SK-N-MC (cell line): Measurements from ENCODE around the gene ACP1.

Experiments
- DNase-seq: peaks from one replicate; pipeline ENCODE4 v3.0.0-alpha.2; 2011; ENCODE audit warnings: low read depth, low spot score
- H3K27ac ChIP-seq: fragments of 200-600 bp; sonication (generic); 2 replicates; pipeline ENCODE4 v1.5.1; 2016; ENCODE audit warnings: mixed run types
- H3K36me3 ChIP-seq: fragments of 200-600 bp; sonication (generic); 2 replicates; pipeline ENCODE4 v1.6.1; 2017; ENCODE audit warnings: antibody characterized with exemption, low read length, mixed read lengths; ENCODE audit not compliant: insufficient read depth
- H3K4me3 ChIP-seq: fragments of 200-600 bp; sonication (generic); 2 replicates; pipeline ENCODE4 v1.5.1; 2016
- H3K9ac ChIP-seq: fragments of 200-600 bp; sonication (generic); 2 replicates; pipeline ENCODE4 v1.8.0; 2017; ENCODE audit warnings: mixed run types, mixed read lengths; ENCODE audit not compliant: insufficient read length
- H3K9me3 ChIP-seq: fragments of 200-600 bp; sonication (generic); 2 replicates; pipeline ENCODE4 v1.6.1; 2017; ENCODE audit warnings: low read depth, mild to moderate bottlenecking, antibody characterized with exemption, low read length, moderate library complexity, mixed read lengths
- EZH2 ChIP-seq: fragments of 200-600 bp; sonication (generic); IDR thresholded peaks from one replicate; pipeline ENCODE4 v1.6.1; 2017; ENCODE audit warnings: antibody characterized with exemption
- FOXP2 ChIP-seq: optimal IDR thresholded peaks from 2 replicates; pipeline ENCODE3; 2011; ENCODE audit warnings: mild to moderate bottlenecking, moderate library complexity; ENCODE audit not compliant: insufficient read depth; ENCODE audit errors: extremely low read length, control extremely low read depth
- POLR2AphosphoS5 ChIP-seq: IDR thresholded peaks from 2 replicates; pipeline ENCODE4 v1.6.1; 2012; ENCODE audit warnings: mild to moderate bottlenecking, low read depth, low read length, borderline replicate concordance

The ACP1 gene

GRCh38 chr2:257842-258241 lies 6.9 kb upstream of the ACP1 start:
- no peak for DNase-seq

GRCh38 chr2:258933-259332 lies 5.8 kb upstream of the ACP1 start:
- Histone ChIP-seq H3K36me3 (peaks cover 38% of the 10 kb centered on the region), H3K4me3 (no peak overlapping the region), H3K9ac (no peak overlapping the region), H3K27ac (no peak overlapping the region), H3K9me3 (peaks cover 21% of the 10 kb centered on the region; the same call in 1 of the 2 replicates)
- TF ChIP-seq FOXP2 = no peak
- TF ChIP-seq POLR2AphosphoS5 = no peak
- no peak for TF ChIP-seq EZH2
- DNase-seq = no peak

More at GRCh38 chr2:257842-258241, 6.9 kb upstream of the ACP1 start:
- TF ChIP-seq EZH2 = no peak
- no peak for TF ChIP-seq POLR2AphosphoS5
- no peak for TF ChIP-seq FOXP2
- Histone ChIP-seq H3K36me3 (peaks cover 30% of the 10 kb centered on the region), H3K27ac (no peak overlapping the region), H3K9ac (no peak overlapping the region), H3K4me3 (no peak overlapping the region), H3K9me3 (peaks cover 15% of the 10 kb centered on the region; the same call in 1 of the 2 replicates)

DNA sequence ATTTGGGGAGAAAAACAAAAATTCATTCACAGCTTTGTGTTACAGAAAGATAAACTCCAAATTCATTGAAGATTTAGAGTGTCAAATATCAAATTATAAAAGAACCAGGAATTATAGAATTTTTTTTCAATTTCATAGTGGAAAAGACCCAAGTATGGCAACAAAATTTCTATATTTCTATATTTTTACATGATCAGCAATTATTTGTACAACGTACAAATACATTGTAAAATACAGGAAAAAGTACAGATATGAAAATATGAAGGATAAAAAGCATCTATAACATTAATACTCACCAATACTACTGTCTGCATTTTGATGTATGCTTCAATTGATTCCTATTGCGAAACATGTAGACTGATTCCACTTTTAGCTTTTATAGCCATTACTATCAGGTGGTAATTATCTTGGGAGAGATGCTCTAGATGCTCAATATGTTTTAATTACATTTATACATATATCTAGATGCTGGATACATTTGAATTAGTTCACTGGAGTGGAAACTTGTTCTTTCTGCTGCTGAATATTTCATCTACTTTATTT lies 4.9 kb upstream of the ACP1 start:
- no peak overlapping the region for H3K9ac ChIP-seq
- TF ChIP-seq EZH2 = no peak
- no peak for TF ChIP-seq POLR2AphosphoS5
- no peak for TF ChIP-seq FOXP2
- peaks cover 21% of the 10 kb centered on the region; the same call in 1 of the 2 replicates for H3K9me3 ChIP-seq
- H3K36me3 ChIP-seq = peaks cover 38% of the 10 kb centered on the region
- H3K4me3 ChIP-seq = no peak overlapping the region
- H3K27ac ChIP-seq = no peak overlapping the region
- DNase-seq = no peak

GRCh38 chr2:260507-261161 lies 4.1 kb upstream of the ACP1 start:
- H3K27ac ChIP-seq = no peak overlapping the region
- no peak overlapping the region for H3K9ac ChIP-seq
- H3K9me3 ChIP-seq = peaks cover 21% of the 10 kb centered on the region; the same call in 1 of the 2 replicates
- TF ChIP-seq FOXP2 = no peak
- no peak for TF ChIP-seq POLR2AphosphoS5
- no peak for TF ChIP-seq EZH2
- no peak for DNase-seq
- peaks cover 38% of the 10 kb centered on the region for H3K36me3 ChIP-seq
- no peak overlapping the region for H3K4me3 ChIP-seq

DNA sequence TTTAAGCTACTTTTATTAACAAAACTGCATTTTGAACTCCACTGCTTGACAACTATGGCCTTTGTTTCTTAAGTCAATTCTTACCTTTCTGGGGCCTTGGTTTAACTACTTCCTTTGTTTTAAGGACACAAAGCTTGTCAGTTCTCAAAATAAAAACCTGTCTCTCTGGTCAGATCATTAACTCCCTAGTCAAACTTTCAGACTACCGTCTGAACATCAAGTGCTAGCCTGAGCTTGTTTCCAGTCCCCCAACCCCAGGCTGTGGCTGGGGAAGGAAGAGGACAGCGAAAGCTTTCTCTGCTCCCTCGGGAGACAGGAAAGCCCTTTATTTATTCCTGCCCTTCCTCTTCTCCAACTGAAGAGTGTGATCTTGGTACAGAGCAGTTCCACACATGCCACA lies 2.6 kb upstream of the ACP1 start:
- no peak overlapping the region for H3K4me3 ChIP-seq
- no peak overlapping the region for H3K9ac ChIP-seq
- no peak overlapping the region for H3K27ac ChIP-seq

DNA sequence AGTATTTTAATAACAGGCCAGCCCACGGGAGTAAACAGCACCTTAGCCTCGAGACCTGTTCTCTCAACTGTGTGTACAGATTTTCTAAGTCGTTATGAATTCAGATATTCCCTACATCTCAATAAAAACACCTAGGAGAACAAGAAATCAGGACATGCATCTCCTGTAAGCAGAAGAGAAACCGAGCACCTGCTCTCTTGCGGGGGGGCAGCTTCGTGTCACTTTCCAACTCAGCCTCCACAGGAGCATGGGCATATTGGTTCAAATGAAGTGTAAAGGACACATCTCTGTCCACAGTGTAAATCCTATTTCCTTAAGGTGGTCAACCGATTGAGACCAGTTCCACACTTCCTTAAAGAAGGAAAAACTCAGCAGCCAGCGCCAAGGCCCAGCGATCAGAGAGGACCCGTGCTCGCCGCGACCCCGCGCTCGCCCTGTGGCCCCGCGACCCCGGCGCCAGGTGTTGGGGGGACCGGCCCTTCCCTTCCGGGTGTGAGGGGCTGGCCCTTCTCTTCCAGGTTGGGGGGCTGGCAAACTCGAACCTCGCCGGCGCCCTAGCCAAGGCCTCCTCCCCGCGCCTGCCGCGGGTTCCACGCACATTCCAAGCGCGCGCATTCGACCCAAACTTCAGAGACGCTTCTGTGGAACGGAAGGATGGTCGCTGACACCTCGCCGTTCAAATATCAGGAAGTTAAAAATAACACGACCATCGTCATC lies 1.6 kb upstream of the ACP1 start:
- H3K4me3 ChIP-seq = no peak overlapping the region
- no peak overlapping the region for H3K9ac ChIP-seq
- H3K36me3 ChIP-seq = peaks cover 38% of the 10 kb centered on the region
- no peak overlapping the region for H3K27ac ChIP-seq
- peaks cover 16% of the 10 kb centered on the region; the same call in 1 of the 2 replicates for H3K9me3 ChIP-seq
- TF ChIP-seq POLR2AphosphoS5 (no peak), FOXP2 (no peak), EZH2 (no peak)
- no peak for DNase-seq

More for the DNA sequence above, 2.6 kb upstream of the ACP1 start:
- peaks cover 21% of the 10 kb centered on the region; the same call in 1 of the 2 replicates for H3K9me3 ChIP-seq
- TF ChIP-seq FOXP2 (no peak), POLR2AphosphoS5 (no peak), EZH2 (no peak)
- no peak for DNase-seq
- peaks cover 38% of the 10 kb centered on the region for H3K36me3 ChIP-seq

GRCh38 chr2:263774-264492 lies 814 bp upstream of the ACP1 start, which contains the start of gene SH3YL1:
SH3YL1 (minus strand) TSS chr2:264032; CDS start chr2:263984, 48 bp downstream.
- peaks cover 30% of the 10 kb centered on the region for H3K36me3 ChIP-seq
- no peak for TF ChIP-seq EZH2
- TF ChIP-seq FOXP2 = no peak
- TF ChIP-seq POLR2AphosphoS5 = no peak
- no peak for DNase-seq

GRCh38 chr2:268323-268722 lies 3.6 kb downstream of the ACP1 start:
- H3K36me3 ChIP-seq = peaks cover 27% of the 10 kb centered on the region
- no peak overlapping the region for H3K27ac ChIP-seq
- DNase-seq = no peak
- TF ChIP-seq EZH2 (no peak), POLR2AphosphoS5 (no peak), FOXP2 (no peak)
- H3K9me3 ChIP-seq = 0 out of 2 replicates have a peak, but pooled peaks cover 2% of the 10 kb centered on the region
- no peak overlapping the region for H3K9ac ChIP-seq
- no peak overlapping the region for H3K4me3 ChIP-seq

More at GRCh38 chr2:263774-264492, 814 bp upstream of the ACP1 start, which contains the start of gene SH3YL1:
- H3K9ac ChIP-seq = peak within 1 kb of the TSS; percentile 97
- peaks cover 13% of the 10 kb centered on the region; the same call in 1 of the 2 replicates for H3K9me3 ChIP-seq
- peak within 1 kb of the TSS; percentile 52; the same call in 1 of the 2 replicates for H3K27ac ChIP-seq
- H3K4me3 ChIP-seq = peak within 1 kb of the TSS; percentile 99
